SJSA1 (cell line): Measurements from ENCODE around the gene MSI1. TPM values are rescaled to one million over a fixed set of nuclear protein-coding genes. Genes with fewer than 3 reads are reported as not detected.

Source experiments
- DNase-seq, 2 experiments: peaks; one replicate each; pipeline ENCODE4 v3.0.0-alpha.2; 2015 to 2020; ENCODE audit warnings: low spot score in 2 of 2, low read depth in 1 of 2
- H3K27ac ChIP-seq: fragments of 250-450 bp; sonication (Bioruptor Pico); 2 replicates; pipeline ENCODE4 v1.5.1; 2020; ENCODE audit warnings: mild to moderate bottlenecking, moderate library complexity
- H3K27me3 ChIP-seq: fragments of 250-450 bp; sonication (Bioruptor Pico); replicated peaks from 2 replicates; pipeline ENCODE4 v1.5.1; 2020; ENCODE audit warnings: mild to moderate bottlenecking, moderate library complexity
- H3K36me3 ChIP-seq: fragments of 250-450 bp; sonication (Bioruptor Pico); 2 replicates; pipeline ENCODE4 v1.5.1; 2020; ENCODE audit warnings: mild to moderate bottlenecking
- H3K4me1 ChIP-seq: fragments of 250-450 bp; sonication (Bioruptor Pico); replicated peaks from 2 replicates; pipeline ENCODE4 v1.6.1; 2021; ENCODE audit warnings: mild to moderate bottlenecking
- H3K4me3 ChIP-seq: fragments of 250-450 bp; sonication (Bioruptor Pico); 2 replicates; pipeline ENCODE4 v1.5.1; 2020; ENCODE audit warnings: mild to moderate bottlenecking
- H3K9me3 ChIP-seq: fragments of 250-450 bp; sonication (Bioruptor Pico); replicated peaks from 2 replicates; pipeline ENCODE4 v1.5.1; 2020; ENCODE audit warnings: mild to moderate bottlenecking
- total RNA-seq: library from RNA; depleted of rRNA; stranded (reverse); fragments of >200 nt; shearing (Covaris generic); gene quantifications from 2 replicates; pipeline ENCODE4 v1.2.3, GENCODE V29; 2014; rRNA removed

MSI1 gene
- not detected in 2 replicates for total RNA-seq

GRCh38 chr12:120368789-120369602, at the start of gene MSI1:
Gene MSI1 (minus strand): TSS chr12:120369164. CDS start chr12:120369091, 73 bp downstream.
- Histone ChIP-seq H3K4me3 (no peak within 1 kb of the TSS), H3K36me3 (no peaks in the 10 kb centered on the region), H3K27ac (no peak within 1 kb of the TSS), H3K9me3 (no peaks in the 10 kb centered on the region), H3K27me3 (peaks cover 73% of the 10 kb centered on the region), H3K4me1 (0 out of 2 replicates have a peak, but pooled peaks cover 3% of the 10 kb centered on the region)
- DNase-seq, result no peak

GRCh38 chr12:120417917-120418580, 49.1 kb upstream of the MSI1 start:
- Histone ChIP-seq H3K27ac (no peak overlapping the region), H3K4me3 (no peak overlapping the region), H3K4me1 (no peaks in the 10 kb centered on the region), H3K9me3 (no peaks in the 10 kb centered on the region), H3K27me3 (peaks cover 16% of the 10 kb centered on the region), H3K36me3 (no peaks in the 10 kb centered on the region)
- DNase-seq, result no peak

DNA sequence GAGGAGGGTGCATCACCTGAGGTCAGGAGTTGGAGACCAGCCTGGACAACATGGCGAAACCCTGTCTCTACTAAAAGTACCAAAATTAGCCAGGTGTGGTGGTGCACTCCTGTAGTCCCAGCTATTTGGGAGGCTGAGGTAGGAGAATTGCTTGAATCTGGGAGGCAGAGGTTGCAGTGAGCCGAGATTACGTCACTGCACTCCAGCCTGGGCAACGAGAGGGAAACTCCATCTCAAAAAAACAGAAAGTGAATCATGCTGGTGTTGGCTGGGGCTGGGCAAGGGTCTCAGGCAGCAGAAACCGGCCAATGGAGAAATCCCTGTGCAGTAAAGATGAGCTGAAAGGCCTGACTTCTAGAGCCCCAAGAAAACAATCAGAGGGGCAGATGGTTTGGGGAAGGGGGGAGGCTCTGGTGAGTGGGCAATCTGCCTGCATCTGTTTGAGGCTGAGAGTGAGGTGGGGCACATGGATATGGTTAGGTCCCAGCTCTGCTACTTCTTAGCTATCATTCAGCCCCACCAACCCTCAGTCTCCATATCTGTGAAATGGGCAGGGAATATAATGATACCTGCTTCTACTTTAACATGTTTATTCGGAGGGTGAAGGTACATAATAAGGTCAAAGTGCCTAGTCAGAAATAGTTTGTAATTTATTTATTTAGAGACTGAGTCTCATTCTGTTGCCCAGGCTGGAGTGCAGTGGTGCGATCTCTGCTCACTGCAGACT, 47.7 kb upstream of the MSI1 start:
- Histone ChIP-seq H3K4me3 (no peak overlapping the region), H3K36me3 (no peaks in the 10 kb centered on the region), H3K9me3 (no peaks in the 10 kb centered on the region), H3K27ac (no peak overlapping the region), H3K4me1 (no peaks in the 10 kb centered on the region), H3K27me3 (peaks cover 13% of the 10 kb centered on the region; the same call in 1 of the 2 replicates)
- DNase-seq, result no peak

GRCh38 chr12:120413901-120414695, 45.1 kb upstream of the MSI1 start:
- Histone ChIP-seq H3K9me3 (no peaks in the 10 kb centered on the region), H3K27ac (no peak overlapping the region), H3K4me1 (no peaks in the 10 kb centered on the region), H3K4me3 (no peak overlapping the region), H3K36me3 (no peaks in the 10 kb centered on the region), H3K27me3 (peaks cover 4% of the 10 kb centered on the region; the same call in 1 of the 2 replicates)
- no peak for DNase-seq

- DNase-seq, result no peak
- H3K9me3 ChIP-seq, result no peaks in the 10 kb centered on the region
- no peaks in the 10 kb centered on the region for H3K36me3 ChIP-seq
- no peaks in the 10 kb centered on the region for H3K4me1 ChIP-seq
- H3K4me3 ChIP-seq, result no peak overlapping the region
- H3K27me3 ChIP-seq, result no peaks in the 10 kb centered on the region
- no peak overlapping the region for H3K27ac ChIP-seq
Measured at GRCh38 chr12:120412421-120412820, 43.5 kb upstream of the MSI1 start.

- DNase-seq, result no peak
- H3K27me3 ChIP-seq, result no peaks in the 10 kb centered on the region; the same call in 1 of the 2 replicates
- no peaks in the 10 kb centered on the region for H3K36me3 ChIP-seq
- no peaks in the 10 kb centered on the region for H3K4me1 ChIP-seq
- no peak overlapping the region for H3K27ac ChIP-seq
- H3K4me3 ChIP-seq, result no peak overlapping the region
- no peaks in the 10 kb centered on the region for H3K9me3 ChIP-seq
Measured at GRCh38 chr12:120408771-120409170, 39.8 kb upstream of the MSI1 start.

DNA sequence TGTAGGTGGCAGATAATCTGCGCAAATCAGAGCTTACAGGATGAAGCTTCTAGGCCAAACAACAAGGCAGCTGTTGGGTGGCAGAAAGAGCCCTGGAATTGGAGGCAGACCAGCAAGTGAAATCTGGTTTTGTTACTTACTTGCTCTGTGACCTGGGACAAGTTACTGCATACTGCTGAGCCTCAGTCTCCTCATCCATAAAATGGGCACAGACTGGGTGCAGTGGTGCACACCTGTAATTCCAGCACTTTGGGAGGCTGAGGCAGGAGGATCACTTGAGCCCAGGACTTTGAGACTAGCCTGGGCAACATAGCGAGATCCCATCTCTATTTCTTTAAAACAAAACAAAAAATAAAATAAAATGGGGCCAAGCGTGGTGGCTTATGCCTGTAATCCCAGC, 37.6 kb upstream of the MSI1 start:
- no peaks in the 10 kb centered on the region for H3K9me3 ChIP-seq
- no peak overlapping the region for H3K27ac ChIP-seq
- H3K27me3 ChIP-seq, result no peaks in the 10 kb centered on the region; the same call in 1 of the 2 replicates
- DNase-seq, result no peak
- H3K36me3 ChIP-seq, result no peaks in the 10 kb centered on the region
- H3K4me3 ChIP-seq, result no peak overlapping the region
- no peaks in the 10 kb centered on the region for H3K4me1 ChIP-seq

DNA sequence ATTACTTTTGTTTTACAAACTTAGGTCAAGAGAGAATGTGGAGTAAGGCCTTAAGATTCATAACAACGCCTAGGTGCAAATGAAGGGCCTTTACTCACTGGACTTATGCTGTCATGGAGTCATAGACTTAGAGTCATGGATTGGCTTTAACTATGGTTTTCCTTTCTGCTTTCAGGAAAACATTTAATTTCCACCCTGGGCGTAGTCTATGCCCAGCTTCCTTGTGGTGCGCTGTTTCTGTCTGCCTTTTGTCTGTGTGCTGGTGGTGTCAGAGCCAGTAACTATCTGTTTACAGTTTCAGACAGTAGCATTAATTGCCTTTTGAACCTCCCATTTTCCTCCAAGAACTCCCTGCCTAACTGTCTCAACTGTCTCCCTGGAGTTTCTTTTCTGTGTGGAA, 37.1 kb upstream of the MSI1 start:
- Histone ChIP-seq H3K27me3 (no peaks in the 10 kb centered on the region; the same call in 1 of the 2 replicates), H3K27ac (no peak overlapping the region), H3K4me3 (no peak overlapping the region), H3K4me1 (no peaks in the 10 kb centered on the region), H3K9me3 (no peaks in the 10 kb centered on the region), H3K36me3 (no peaks in the 10 kb centered on the region)
- DNase-seq, result no peak

DNA sequence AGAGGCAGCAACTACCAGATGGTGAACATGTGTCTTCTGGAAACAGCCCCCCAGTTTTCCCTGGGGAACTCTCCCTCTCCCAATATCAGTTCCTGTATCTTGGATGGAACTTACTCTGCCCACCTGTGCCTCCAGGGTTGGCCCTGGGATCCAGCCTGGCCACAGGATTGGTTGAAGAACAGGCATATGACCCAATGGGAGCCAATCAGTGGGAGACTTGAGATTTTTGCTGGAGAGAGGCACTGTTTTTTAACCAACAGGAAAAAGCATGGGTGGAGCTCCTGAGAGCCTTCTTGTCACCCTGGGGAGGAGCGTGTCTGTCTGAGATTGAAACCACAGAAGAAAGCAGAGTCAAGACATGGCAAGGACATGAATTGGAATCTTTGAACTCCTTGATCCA, 35.3 kb upstream of the MSI1 start:
- DNase-seq, result no peak
- H3K4me3 ChIP-seq, result no peak overlapping the region
- no peaks in the 10 kb centered on the region; the same call in 1 of the 2 replicates for H3K27me3 ChIP-seq
- no peak overlapping the region for H3K27ac ChIP-seq
- H3K4me1 ChIP-seq, result no peaks in the 10 kb centered on the region
- H3K36me3 ChIP-seq, result no peaks in the 10 kb centered on the region
- no peaks in the 10 kb centered on the region for H3K9me3 ChIP-seq

DNA sequence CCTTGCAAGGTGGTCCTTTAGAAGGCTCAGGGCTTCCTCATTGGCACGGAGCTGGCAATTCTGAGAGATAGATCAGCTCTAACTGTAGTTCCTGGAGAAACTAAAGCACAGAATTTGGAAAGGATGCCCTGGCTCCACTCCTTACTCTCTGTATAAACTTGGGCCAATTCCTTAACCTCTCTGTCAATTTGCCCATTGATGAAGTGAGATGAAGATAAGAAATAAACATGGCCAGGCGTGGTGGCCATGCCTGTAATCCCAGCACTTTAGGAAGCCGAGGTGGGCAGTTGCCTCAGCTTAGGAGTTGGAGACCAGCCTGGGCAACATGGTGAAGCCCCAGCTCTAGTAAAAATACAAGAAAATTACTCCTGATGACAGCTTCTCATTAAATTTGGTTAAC, 34.9 kb upstream of the MSI1 start:
- no peak for DNase-seq
- H3K27ac ChIP-seq, result no peak overlapping the region
- H3K4me1 ChIP-seq, result no peaks in the 10 kb centered on the region

DNA sequence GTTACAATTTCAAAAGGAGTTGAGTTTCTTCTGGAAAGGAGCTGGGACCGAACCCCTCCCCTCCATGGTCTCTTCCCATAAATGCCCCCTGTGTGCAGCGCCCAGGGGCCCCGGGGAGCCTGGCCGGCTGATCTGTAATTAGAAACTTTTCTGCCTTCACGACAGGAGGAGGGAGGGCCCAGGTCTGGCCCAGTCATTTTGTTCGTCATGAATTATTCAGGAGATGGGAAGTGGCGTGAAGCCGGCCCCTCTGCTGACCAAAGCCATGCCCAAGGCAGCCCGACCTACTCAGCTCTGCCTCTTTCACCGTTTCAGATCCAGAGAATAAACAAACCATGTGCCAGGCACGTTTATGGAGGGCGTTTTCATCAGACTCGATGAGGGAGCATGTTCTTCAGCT, 33.3 kb upstream of the MSI1 start:
- H3K4me3 ChIP-seq, result no peak overlapping the region
- H3K27me3 ChIP-seq, result peaks cover under 1% of the 10 kb centered on the region; the same call in 1 of the 2 replicates
- H3K36me3 ChIP-seq, result no peaks in the 10 kb centered on the region
- no peaks in the 10 kb centered on the region for H3K9me3 ChIP-seq
- DNase-seq, result no peak
- H3K4me1 ChIP-seq, result no peaks in the 10 kb centered on the region
- no peak overlapping the region for H3K27ac ChIP-seq

More for the DNA sequence above, 34.9 kb upstream of the MSI1 start:
- Histone ChIP-seq H3K9me3 (no peaks in the 10 kb centered on the region), H3K4me3 (no peak overlapping the region), H3K27me3 (no peaks in the 10 kb centered on the region; the same call in 1 of the 2 replicates), H3K36me3 (no peaks in the 10 kb centered on the region)

DNA sequence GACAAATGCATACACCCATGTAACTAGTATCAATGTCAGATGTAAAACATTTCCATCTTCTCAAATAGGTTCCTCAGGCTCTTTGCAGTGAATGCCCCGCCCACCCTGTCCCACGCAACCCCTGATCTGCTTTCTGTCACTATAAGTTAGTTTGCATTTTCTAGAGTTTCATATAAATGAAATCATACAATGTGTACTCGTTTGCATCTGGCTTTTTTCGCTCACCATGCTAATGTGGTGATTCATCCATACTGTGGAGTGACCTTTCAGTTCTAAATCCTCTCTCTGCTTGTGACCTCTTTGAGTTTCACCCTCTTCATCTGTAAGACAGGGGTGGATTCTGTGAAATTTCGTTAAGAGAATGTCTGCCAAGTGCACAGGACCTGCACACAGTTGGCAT, 30.6 kb upstream of the MSI1 start:
- H3K27me3 ChIP-seq, result peaks cover 14% of the 10 kb centered on the region
- DNase-seq, result no peak
- H3K9me3 ChIP-seq, result no peaks in the 10 kb centered on the region
- H3K4me3 ChIP-seq, result no peak overlapping the region
- no peak overlapping the region for H3K27ac ChIP-seq
- no peaks in the 10 kb centered on the region for H3K36me3 ChIP-seq
- H3K4me1 ChIP-seq, result no peaks in the 10 kb centered on the region

DNA sequence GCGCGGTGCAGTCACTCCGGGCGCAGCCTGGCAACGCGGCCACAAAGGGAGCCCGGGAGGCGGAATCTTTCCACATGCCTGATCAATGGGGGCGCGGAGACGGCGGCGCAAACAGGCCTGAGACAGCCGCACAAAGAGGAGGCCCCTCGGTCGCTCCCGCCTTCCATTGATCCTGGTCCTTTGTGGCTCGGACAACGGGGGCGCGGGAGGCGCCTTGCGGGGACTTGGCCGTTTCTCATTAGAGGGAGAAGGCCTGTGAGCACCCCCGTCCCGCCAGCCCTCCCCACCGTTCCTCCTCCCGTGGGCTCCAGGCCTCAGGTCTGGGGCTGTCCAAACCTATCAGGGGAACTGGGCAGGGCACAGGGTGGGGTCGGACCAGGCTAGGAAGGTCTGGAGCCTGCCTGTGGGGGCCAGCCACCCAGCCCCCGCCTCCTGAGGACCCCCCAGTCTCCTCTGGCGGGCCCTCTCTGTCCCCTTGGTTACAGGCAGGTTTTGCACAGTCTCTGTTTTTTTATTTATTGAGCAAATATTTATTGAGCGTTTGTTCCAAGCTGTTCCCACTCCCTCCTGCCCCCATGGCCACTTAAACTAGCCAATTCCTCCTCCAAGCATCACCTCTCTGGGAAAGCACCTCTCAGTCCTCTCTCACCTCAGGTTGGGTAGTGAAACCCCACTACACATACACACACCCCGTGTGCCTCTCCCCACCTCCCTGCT, 29.0 kb upstream of the MSI1 start:
- Histone ChIP-seq H3K36me3 (no peaks in the 10 kb centered on the region), H3K4me3 (no peak overlapping the region), H3K9me3 (no peaks in the 10 kb centered on the region), H3K27ac (no peak overlapping the region), H3K27me3 (peaks cover 14% of the 10 kb centered on the region), H3K4me1 (no peaks in the 10 kb centered on the region)
- no peak for DNase-seq
